HG02571 (cell line): ENCODE results near the gene SLC6A1.

Experiments used
- ATAC-seq: cut with Tn5 transposase; IDR thresholded peaks from one replicate; pipeline ENCODE4 v1.9.1; 2021; ENCODE audit warnings: mild to moderate bottlenecking, moderate library complexity; ENCODE audit not compliant: unreplicated experiment

SLC6A1 gene

GRCh38 chr3:10992943-10993728 is 588 bp downstream of the SLC6A1 start:
- no peak for ATAC-seq

GRCh38 chr3:10993729-10994065 is 1.1 kb downstream of the SLC6A1 start:
- no peak for ATAC-seq

DNA sequence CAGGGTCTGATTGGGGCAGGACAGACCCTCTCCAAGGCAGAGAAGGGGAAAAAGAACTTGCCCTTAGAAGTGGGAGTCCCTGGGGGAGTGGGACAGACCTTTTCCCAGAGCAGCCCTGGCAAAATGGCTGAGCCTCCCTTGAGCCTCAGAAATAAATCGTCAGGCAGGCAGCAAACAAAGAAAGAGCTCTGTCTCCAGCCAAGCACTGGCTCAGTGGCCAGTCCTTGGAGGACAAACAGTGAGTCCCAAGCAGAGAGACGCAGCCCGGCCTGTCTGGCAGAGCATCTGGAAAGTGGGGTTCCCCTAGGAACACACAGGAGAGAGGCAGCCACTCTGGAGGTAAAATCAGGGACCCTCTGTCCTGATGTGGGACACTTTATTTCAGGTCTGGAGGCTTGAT is 1.8 kb downstream of the SLC6A1 start:
- no peak for ATAC-seq

DNA sequence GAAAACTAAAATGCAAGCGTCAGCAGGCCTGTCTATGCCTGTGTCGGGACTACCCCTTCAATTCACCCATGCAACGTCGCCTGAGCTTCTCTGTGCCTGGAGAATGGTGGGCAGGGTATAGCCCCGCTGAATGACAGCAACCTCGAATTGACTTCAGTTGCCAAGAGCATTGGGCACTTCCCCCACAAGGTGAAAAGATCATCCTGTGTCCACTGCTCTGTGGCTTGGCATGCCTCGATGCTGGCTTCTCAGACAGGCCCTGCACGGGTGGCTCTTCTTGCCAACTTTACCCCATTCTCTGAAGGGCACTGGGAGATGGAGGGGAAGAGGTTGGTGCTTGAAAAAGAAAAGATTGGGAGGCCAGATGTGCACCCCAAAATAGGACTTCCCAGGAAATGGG is 3.3 kb downstream of the SLC6A1 start:
- no peak for ATAC-seq

GRCh38 chr3:10996345-10997013 is 3.9 kb downstream of the SLC6A1 start:
- ATAC-seq = no peak

DNA sequence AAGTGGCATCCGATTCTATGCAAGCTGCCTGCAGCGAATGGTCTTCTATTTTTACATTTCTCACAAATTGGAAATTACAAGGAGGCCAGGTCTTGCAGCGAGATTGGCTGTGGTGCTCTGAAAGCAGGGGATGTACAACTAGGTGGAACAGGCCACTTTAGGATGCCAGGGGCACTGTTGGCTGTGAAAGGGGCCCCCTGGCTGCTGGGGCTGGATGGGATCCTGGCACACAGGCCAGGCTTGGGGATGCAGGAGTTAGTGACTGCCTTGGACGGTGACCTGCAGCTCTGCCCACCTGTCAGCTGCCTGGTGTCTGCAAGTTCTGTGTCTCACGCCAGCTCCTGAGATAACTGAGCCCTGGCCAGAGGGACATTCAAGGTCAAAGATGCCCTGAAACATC is 4.6 kb downstream of the SLC6A1 start:
- no peak for ATAC-seq

- no peak for ATAC-seq
Measured at GRCh38 chr3:10998542-10998941, 6.0 kb downstream of the SLC6A1 start.

- ATAC-seq = no peak
Measured at GRCh38 chr3:10999221-11000107, 6.9 kb downstream of the SLC6A1 start.

DNA sequence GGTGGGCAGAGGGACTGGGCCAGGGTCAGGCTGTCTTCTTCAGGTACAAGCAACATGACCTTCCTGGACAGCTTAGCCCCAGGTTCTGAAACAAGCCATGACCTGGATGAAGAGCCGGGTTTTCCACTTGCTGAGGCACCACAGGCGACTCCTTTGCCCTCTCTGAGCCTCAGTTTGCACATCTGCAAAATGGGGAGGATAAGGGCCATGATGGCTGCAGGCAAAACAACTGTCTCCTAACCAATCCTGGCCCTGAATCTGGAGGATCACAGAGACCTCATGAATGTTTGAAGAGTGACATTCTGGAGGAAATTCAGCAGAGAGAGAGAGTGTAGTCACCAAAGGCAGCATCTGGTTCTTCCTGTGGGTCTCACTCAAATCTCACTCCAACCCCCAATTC is 8.0 kb downstream of the SLC6A1 start:
- no peak for ATAC-seq

DNA sequence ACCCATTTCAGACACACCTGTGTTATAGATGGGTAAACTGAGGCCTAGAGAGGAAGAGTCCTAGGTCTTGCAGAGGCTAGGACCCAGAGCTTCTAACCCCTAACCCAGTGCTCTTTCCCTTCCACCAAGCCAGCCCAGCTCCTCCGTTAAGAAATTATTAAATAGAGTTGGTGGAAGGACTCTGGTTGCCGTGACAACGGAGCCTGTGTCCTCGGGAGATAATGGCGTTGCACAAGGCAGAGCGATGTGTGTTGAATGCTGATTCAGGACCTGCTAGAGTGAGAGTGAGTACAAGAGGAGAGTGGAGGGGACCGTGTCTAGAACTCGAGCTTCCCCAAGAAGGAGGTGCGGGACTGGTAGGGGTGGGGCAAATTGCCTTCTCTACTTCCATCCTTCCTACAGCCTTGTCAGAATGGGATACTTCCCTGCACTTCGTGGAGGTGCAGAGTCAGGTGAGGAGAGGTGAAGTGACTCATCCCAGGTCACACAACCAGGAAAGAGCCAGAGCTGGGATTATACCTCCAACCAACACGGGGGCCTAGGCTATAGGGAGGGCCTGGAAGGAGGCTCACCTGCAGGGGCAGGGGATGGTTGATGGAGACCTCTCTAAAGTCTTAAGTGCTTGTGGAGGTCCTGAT is 8.6 kb downstream of the SLC6A1 start:
- ATAC-seq = no peak

GRCh38 chr3:11001658-11002021 is 9.1 kb downstream of the SLC6A1 start:
- no peak for ATAC-seq

DNA sequence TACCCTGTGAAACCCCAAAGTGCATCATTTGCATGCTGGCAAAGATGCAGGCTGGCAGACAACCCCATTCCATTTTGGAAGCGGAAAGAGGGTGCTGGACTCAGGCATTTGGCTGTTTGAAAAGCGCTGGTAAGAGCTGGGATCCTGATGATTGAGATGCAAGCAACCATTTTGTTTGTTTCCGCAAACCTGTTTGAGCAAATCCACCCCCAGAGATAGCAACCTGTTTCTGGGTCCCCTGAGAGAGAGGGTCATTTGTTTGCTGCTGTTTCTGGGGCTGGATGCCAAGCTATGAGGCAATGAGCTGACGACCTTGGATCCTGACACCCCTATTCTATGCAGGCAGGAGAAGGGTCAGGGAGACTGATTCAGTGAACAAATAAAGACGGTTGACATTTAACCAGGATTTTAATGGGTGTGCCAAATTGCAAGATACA is 9.8 kb downstream of the SLC6A1 start:
- no peak for ATAC-seq

GRCh38 chr3:11004563-11004962 is 12.0 kb downstream of the SLC6A1 start:
- no peak for ATAC-seq

- ATAC-seq = no peak
Measured at GRCh38 chr3:11005686-11006256, 13.2 kb downstream of the SLC6A1 start.

DNA sequence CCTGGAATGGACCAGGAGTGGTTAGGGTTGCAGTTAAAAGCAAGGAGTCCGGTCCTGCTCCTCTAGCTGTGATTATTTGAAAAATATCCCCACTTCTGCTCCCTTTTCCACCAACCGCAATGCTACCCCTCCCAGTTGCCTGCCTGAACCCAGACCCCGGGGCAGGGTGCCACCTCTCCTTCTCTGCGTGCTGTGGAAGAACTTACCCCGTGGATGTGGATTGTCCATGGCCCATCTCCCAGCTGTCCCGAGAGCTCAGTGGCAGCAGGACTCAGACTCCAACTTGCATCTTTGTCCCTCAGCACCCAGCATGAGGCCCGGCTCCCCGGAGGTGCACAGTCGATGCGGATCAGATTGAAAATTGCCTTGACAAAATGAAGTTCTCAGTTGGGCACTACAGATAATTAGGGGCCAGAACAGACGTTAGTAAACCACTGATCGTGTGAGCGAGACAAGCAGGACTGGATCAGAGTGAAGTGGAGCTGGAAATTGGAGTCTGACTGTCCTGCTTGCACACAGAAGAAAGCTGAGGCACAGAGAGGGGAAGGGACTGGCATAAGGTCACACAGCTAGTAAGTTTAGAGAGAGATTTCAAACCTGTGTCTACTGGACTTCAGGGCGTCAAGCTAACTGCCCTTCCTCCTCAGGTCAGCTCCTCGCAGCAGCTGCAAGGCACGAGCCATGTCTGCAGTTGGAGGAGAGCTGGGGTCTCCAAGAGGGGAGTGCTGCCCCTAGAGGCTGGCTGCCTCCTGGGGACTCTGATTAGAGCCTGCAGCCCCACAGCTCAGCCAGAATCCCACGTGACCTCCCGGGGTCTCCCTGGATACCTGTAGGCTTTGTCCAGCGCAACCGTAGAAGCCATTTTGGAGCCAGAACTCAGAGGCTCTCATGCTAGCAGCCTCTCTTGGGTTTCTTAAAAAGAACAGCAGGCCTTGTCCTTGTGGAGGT is 14.7 kb downstream of the SLC6A1 start:
- no peak for ATAC-seq

DNA sequence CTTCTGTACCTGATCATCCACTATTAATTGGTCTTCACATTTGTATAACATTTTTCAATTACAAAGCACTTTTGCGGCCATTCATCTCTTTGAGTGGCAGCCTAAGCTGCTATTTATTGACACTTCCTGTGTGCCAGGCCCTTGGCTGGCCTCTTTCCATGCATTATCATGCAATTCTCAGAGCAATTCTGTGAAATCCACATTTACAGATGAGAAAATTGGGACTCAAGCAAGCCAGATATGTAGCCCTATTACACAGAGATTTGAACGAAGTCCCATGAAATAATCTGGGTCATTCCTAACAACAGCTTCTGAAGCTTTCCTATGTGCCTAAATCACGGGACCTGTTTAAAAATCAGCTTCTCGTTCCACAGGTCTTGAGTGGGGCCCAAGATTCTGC is 17.4 kb downstream of the SLC6A1 start:
- ATAC-seq = no peak

DNA sequence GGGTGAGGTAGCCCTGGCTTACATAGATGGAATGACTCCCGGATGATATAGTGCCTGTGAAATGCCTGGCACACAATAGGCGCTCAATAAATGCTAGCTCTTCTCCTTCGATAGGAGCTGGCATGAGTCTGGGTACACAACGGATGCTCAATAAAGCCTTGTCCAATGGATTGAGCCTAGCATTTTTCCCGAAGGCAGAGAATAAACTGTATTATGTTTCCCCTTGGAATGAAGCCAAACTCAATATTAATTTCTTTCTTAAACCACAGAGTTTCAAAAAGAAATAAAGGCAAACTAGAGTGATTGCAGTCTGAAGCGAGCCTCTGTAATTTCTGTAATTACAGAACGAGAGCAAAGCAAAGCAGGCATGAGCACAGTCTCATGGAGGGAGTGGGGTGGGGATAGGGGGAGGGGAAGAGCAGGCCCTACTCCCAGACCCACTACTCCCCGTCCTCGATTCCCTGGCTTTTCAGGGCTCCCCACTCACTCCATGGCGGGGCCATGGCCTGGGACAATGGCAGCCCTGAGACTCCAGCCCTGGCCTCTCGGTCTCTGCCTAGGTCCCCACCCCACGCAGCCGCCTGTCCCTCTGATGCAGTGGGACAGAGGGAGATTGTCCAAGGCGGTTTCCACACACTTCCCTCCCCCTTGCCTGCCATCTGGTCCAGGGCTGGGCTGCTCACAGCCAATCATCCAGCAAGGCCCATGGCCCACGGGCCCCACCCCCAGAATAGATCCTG is 18.0 kb downstream of the SLC6A1 start:
- no peak for ATAC-seq

DNA sequence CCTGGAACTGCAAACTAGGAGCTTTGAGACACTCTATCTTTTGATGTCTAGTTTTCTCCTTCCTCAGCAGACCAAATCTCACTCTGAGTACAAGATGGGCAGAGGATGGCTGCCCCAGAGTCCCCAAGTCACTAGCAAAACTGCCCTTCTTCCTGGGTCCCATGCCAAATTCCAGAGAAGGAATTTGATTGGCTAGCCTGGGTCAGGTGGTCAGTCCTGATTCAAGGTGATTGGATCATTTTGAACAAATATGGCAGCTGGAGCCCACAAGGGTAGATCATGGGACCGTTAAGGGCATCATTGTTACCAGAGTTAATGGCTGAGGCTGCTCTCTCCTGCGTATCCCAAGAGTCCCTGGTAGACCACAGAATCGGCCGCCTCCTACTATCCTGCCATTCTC is 21.7 kb downstream of the SLC6A1 start:
- ATAC-seq = no peak

- ATAC-seq = no peak
Measured at GRCh38 chr3:11014752-11015151, 22.2 kb downstream of the SLC6A1 start.
